GM23338 (cell line): Measurements from ENCODE around the gene ATP8A1. TPM values are rescaled to one million over a fixed set of nuclear protein-coding genes. Genes with fewer than 3 reads are reported as not detected.

Source experiments
- ATAC-seq: fragments of 200-7000 bp; cut with Tn5 transposase; 3 replicates; pipeline ENCODE4 v1.9.1; 2020
- DNase-seq: peaks from one replicate; pipeline ENCODE4 v3.0.0-alpha.2; 2015; ENCODE audit warnings: low spot score
- H2AFZ ChIP-seq: fragments of 200-600 bp; sonication (generic); 2 replicates; pipeline ENCODE4 v1.8.0; 2016; ENCODE audit warnings: antibody characterized with exemption, mild to moderate bottlenecking, moderate library complexity
- H3F3A ChIP-seq: fragments of 200-600 bp; sonication (generic); replicated peaks from 2 replicates; pipeline ENCODE4 v1.8.0; 2017; ENCODE audit warnings: antibody characterized with exemption, mixed run types, low read depth
- H3K27ac ChIP-seq: fragments of 200-600 bp; sonication (generic); 2 replicates; pipeline ENCODE4 v1.6.1; 2016; ENCODE audit warnings: low read depth
- H3K27me3 ChIP-seq: fragments of 200-600 bp; sonication (generic); 2 replicates; pipeline ENCODE4 v1.8.0; 2016; ENCODE audit warnings: mild to moderate bottlenecking, mixed run types, moderate library complexity; ENCODE audit not compliant: insufficient read depth
- H3K36me3 ChIP-seq: fragments of 200-600 bp; sonication (generic); 2 replicates; pipeline ENCODE4 v1.8.0; 2016; ENCODE audit warnings: mild to moderate bottlenecking; ENCODE audit not compliant: insufficient read depth
- H3K4me1 ChIP-seq: fragments of 200-600 bp; sonication (generic); 2 replicates; pipeline ENCODE4 v1.8.0; 2016; ENCODE audit warnings: mild to moderate bottlenecking, moderate library complexity; ENCODE audit not compliant: insufficient read depth
- H3K4me2 ChIP-seq: fragments of 200-600 bp; sonication (generic); 2 replicates; pipeline ENCODE4 v1.7.1; 2017; ENCODE audit warnings: mixed run types
- H3K4me3 ChIP-seq: fragments of 200-600 bp; sonication (generic); 2 replicates; pipeline ENCODE4 v1.6.1; 2016; ENCODE audit warnings: mixed run types
- H3K79me2 ChIP-seq: fragments of 200-600 bp; sonication (generic); replicated peaks from 2 replicates; pipeline ENCODE4 v1.8.0; 2017; ENCODE audit warnings: mild to moderate bottlenecking; ENCODE audit not compliant: insufficient read depth
- H3K9me2 ChIP-seq: fragments of 200-600 bp; sonication (generic); 2 replicates; pipeline ENCODE4 v1.8.0; 2017; ENCODE audit not compliant: insufficient read depth
- H4K20me1 ChIP-seq: fragments of 200-600 bp; sonication (generic); replicated peaks from 2 replicates; pipeline ENCODE4 v1.8.0; 2017; ENCODE audit warnings: mild to moderate bottlenecking; ENCODE audit not compliant: insufficient read depth
- H3K27ac Mint-ChIP-seq: 2 replicates; pipeline ENCODE4 v1.8.0; 2020; ENCODE audit warnings: inconsistent platforms, mild to moderate bottlenecking, moderate library complexity, mixed read lengths
- H3K27me3 Mint-ChIP-seq: 3 replicates; pipeline ENCODE4 v1.8.0; 2022; ENCODE audit warnings: low read depth, mild to moderate bottlenecking, moderate library complexity, mixed read lengths, inconsistent platforms; ENCODE audit not compliant: insufficient read depth, poor library complexity
- H3K36me3 Mint-ChIP-seq: 3 replicates; pipeline ENCODE4 v1.8.0; 2021; ENCODE audit warnings: low read depth, mild to moderate bottlenecking, inconsistent platforms, moderate library complexity, mixed read lengths
- H3K4me1 Mint-ChIP-seq: 3 replicates; pipeline ENCODE4 v1.8.0; 2020; ENCODE audit warnings: mild to moderate bottlenecking, inconsistent platforms, mixed read lengths
- H3K4me3 Mint-ChIP-seq: 3 replicates; pipeline ENCODE4 v1.8.0; 2021; ENCODE audit warnings: moderate library complexity, mild to moderate bottlenecking, inconsistent platforms, mixed read lengths
- H3K9me3 Mint-ChIP-seq: 3 replicates; pipeline ENCODE4 v1.8.0; 2020; ENCODE audit warnings: moderate library complexity, mild to moderate bottlenecking, inconsistent platforms, mixed read lengths
- NANOG ChIP-seq: IDR thresholded peaks from 2 replicates; pipeline ENCODE4 v1.6.1; 2016; ENCODE audit warnings: antibody characterized with exemption, borderline replicate concordance
- POLR2AphosphoS5 ChIP-seq: IDR thresholded peaks from 2 replicates; pipeline ENCODE4 v1.6.1; 2016; ENCODE audit warnings: antibody characterized with exemption, low read depth
- ZNF114 ChIP-seq: fragments of 250-450 bp; sonication (Bioruptor Pico); IDR thresholded peaks from 2 replicates; pipeline ENCODE4 v1.5.0; 2020; ENCODE audit warnings: mild to moderate bottlenecking, moderate library complexity
- ZNF331 ChIP-seq: fragments of 250-450 bp; sonication (Bioruptor Pico); IDR thresholded peaks from 2 replicates; pipeline ENCODE4 v1.5.0; 2020; ENCODE audit warnings: low read depth, mild to moderate bottlenecking, moderate library complexity
- ZNF462 ChIP-seq: fragments of 250-450 bp; sonication (Bioruptor Pico); IDR thresholded peaks from 2 replicates; pipeline ENCODE4 v1.5.0; 2020; ENCODE audit warnings: mild to moderate bottlenecking, moderate library complexity
- polyA plus RNA-seq: library from polyadenylated mRNA; unstranded; fragments of >200 nt; fragmentation: Nextera tagmentation; extraction: Ambion mirVana; gene quantifications from 2 replicates; pipeline ENCODE4 v1.2.1, GENCODE V29; 2016
- total RNA-seq: library from RNA; depleted of rRNA; stranded (reverse); fragments of >200 nt; shearing (Covaris generic); gene quantifications from 2 replicates; pipeline ENCODE4 v1.2.3, GENCODE V29; 2014
- TF ChIP-seq, protein P1 (sequence below): IDR thresholded peaks from one replicate; pipeline ENCODE4 v1.6.1; 2018; ENCODE audit warnings: antibody characterized with exemption; ENCODE audit not compliant: unreplicated experiment
- TF ChIP-seq, protein P2 (sequence below), 2 experiments: fragments of 200-600 bp in 1 of 2; sonication (generic) in 1 of 2; conservative IDR thresholded peaks; 2 replicates each; pipeline versions ENCODE4 v1.5.1 to v1.6.1; 2016 to 2017; ENCODE audit warnings: antibody characterized with exemption in 2 of 2, low read depth in 2 of 2, mild to moderate bottlenecking in 2 of 2, moderate library complexity in 1 of 2

ATP8A1 gene
- total and polyA plus RNA-seq, 2 experiments from 2014 or later: 6.8 to 66.3 TPM

DNA sequence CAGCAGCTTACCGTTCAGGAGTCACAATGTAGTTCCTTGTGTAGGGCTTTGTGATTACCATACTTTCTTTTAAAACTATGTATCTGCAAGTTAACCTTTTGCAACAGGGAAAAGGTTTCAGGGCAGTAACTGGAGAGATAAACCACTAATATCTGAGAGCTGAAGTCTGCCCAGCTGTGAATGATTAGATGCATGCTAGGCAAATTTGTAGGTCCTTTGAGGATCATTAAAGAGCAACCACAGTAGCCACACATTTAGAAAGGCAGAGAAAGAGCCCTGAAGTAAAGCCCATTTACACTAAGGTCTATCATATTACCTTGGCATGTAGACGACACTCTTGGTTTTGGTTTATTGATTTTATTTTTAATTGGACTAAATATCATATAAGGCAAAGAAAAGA lies 60.0 kb downstream of the ATP8A1 start (continued):
- no peak for TF ChIP-seq ZNF462 (CRISPR knock-in tag)
- TF ChIP-seq, protein P1, sequence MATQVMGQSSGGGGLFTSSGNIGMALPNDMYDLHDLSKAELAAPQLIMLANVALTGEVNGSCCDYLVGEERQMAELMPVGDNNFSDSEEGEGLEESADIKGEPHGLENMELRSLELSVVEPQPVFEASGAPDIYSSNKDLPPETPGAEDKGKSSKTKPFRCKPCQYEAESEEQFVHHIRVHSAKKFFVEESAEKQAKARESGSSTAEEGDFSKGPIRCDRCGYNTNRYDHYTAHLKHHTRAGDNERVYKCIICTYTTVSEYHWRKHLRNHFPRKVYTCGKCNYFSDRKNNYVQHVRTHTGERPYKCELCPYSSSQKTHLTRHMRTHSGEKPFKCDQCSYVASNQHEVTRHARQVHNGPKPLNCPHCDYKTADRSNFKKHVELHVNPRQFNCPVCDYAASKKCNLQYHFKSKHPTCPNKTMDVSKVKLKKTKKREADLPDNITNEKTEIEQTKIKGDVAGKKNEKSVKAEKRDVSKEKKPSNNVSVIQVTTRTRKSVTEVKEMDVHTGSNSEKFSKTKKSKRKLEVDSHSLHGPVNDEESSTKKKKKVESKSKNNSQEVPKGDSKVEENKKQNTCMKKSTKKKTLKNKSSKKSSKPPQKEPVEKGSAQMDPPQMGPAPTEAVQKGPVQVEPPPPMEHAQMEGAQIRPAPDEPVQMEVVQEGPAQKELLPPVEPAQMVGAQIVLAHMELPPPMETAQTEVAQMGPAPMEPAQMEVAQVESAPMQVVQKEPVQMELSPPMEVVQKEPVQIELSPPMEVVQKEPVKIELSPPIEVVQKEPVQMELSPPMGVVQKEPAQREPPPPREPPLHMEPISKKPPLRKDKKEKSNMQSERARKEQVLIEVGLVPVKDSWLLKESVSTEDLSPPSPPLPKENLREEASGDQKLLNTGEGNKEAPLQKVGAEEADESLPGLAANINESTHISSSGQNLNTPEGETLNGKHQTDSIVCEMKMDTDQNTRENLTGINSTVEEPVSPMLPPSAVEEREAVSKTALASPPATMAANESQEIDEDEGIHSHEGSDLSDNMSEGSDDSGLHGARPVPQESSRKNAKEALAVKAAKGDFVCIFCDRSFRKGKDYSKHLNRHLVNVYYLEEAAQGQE: no peak
- TF ChIP-seq NANOG: no peak
- TF ChIP-seq ZNF331 (CRISPR knock-in tag): no peak

- Histone ChIP-seq H3F3A (no peaks in the 10 kb centered on the region), H3K9me2 (no peaks in the 10 kb centered on the region), H2AFZ (no peak overlapping the region), H4K20me1 (no peaks in the 10 kb centered on the region), H3K27ac (no peak overlapping the region), H3K4me1 (no peaks in the 10 kb centered on the region), H3K36me3 (no peaks in the 10 kb centered on the region), H3K4me2 (no peak overlapping the region), H3K79me2 (no peaks in the 10 kb centered on the region), H3K27me3 (no peaks in the 10 kb centered on the region), H3K4me3 (no peak overlapping the region)
- ATAC-seq: no peak
- Mint-ChIP-seq H3K4me1 (no peaks in the 10 kb centered on the region), H3K27me3 (no peaks in the 10 kb centered on the region), H3K4me3 (no peak overlapping the region), H3K36me3 (no peaks in the 10 kb centered on the region), H3K27ac (no peak overlapping the region), H3K9me3 (no peaks in the 10 kb centered on the region)
- DNase-seq: no peak
- TF ChIP-seq ZNF114: no peak
- TF ChIP-seq, protein P2, sequence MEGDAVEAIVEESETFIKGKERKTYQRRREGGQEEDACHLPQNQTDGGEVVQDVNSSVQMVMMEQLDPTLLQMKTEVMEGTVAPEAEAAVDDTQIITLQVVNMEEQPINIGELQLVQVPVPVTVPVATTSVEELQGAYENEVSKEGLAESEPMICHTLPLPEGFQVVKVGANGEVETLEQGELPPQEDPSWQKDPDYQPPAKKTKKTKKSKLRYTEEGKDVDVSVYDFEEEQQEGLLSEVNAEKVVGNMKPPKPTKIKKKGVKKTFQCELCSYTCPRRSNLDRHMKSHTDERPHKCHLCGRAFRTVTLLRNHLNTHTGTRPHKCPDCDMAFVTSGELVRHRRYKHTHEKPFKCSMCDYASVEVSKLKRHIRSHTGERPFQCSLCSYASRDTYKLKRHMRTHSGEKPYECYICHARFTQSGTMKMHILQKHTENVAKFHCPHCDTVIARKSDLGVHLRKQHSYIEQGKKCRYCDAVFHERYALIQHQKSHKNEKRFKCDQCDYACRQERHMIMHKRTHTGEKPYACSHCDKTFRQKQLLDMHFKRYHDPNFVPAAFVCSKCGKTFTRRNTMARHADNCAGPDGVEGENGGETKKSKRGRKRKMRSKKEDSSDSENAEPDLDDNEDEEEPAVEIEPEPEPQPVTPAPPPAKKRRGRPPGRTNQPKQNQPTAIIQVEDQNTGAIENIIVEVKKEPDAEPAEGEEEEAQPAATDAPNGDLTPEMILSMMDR (conservative IDR thresholded peaks at IDR 0.05; ENCODE audit: low read depth in 2 of 2): no peak
- TF ChIP-seq NANOG: no peak
- TF ChIP-seq, protein P1: no peak
- no peak for TF ChIP-seq POLR2AphosphoS5
These were observed 62.0 kb downstream of the ATP8A1 start for GRCh38 chr4:42594888-42595287.
